ENCODE measurements around the gene TM9SF4.
A peak's percentile ranks its signal among the peaks of the same experiment; 100 is the strongest.

Gene TM9SF4

GRCh38 chr20:32130352-32130751, 20.8 kb downstream of the TM9SF4 start:
- DNase-seq: no peak

GRCh38 chr20:32130965-32131364, 21.5 kb downstream of the TM9SF4 start:
- DNase-seq: no peak

GRCh38 chr20:32132911-32133549, 23.5 kb downstream of the TM9SF4 start:
- DNase-seq: no peak

GRCh38 chr20:32134026-32134425, 24.5 kb downstream of the TM9SF4 start:
- DNase-seq: no peak

GRCh38 chr20:32135983-32136515, 26.5 kb downstream of the TM9SF4 start:
- no peak for DNase-seq

GRCh38 chr20:32138921-32139320, 29.4 kb downstream of the TM9SF4 start:
- no peak for DNase-seq

GRCh38 chr20:32139947-32140346, 30.4 kb downstream of the TM9SF4 start:
- DNase-seq: no peak

- DNase-seq: no peak
These were observed 31.1 kb downstream of the TM9SF4 start for GRCh38 chr20:32140603-32141002.

- DNase-seq: no peak
These were observed 32.0 kb downstream of the TM9SF4 start for GRCh38 chr20:32141465-32141980.

GRCh38 chr20:32142088-32142487, 32.6 kb downstream of the TM9SF4 start:
- DNase-seq: no peak

- no peak for DNase-seq
These were observed 33.5 kb downstream of the TM9SF4 start for GRCh38 chr20:32142991-32143390.

- no peak for DNase-seq
These were observed 35.6 kb downstream of the TM9SF4 start for GRCh38 chr20:32144898-32145662.

GRCh38 chr20:32149566-32150170, 40.2 kb downstream of the TM9SF4 start:
- no peak for DNase-seq

GRCh38 chr20:32150291-32150848, 40.9 kb downstream of the TM9SF4 start:
- DNase-seq: no peak

GRCh38 chr20:32152421-32153155, 43.1 kb downstream of the TM9SF4 start:
- no peak for DNase-seq

- DNase-seq: no peak
These were observed 43.7 kb downstream of the TM9SF4 start for GRCh38 chr20:32153156-32153665.

GRCh38 chr20:32153771-32154170, 44.3 kb downstream of the TM9SF4 start:
- DNase-seq: no peak

GRCh38 chr20:32155017-32155981, 45.8 kb downstream of the TM9SF4 start:
- peak; percentile 3 for DNase-seq

GRCh38 chr20:32157611-32158010, 48.1 kb downstream of the TM9SF4 start:
- DNase-seq: no peak

GRCh38 chr20:32158351-32158750, 48.8 kb downstream of the TM9SF4 start:
- DNase-seq: no peak

All from stimulated activated naive CD4-positive, alpha-beta T cell treated with Interleukin-2 at 50 U/mL for 16 hours (primary cell).